HEK293T (cell line): ENCODE results near the gene LRMDA.

Experiments
- CTCF ChIA-PET: fragments of 350-600 bp; formaldehyde crosslinking; extraction: SDS; loops from one replicate; lab custom pipeline; 2021; ENCODE audit warnings: antibody characterized with exemption, inconsistent platforms; lab: Yijun Ruan, JAX
- POLR2A ChIA-PET: fragments of 350-600 bp; formaldehyde crosslinking; extraction: SDS; loops from one replicate; lab custom pipeline; 2020; ENCODE audit warnings: antibody characterized with exemption, inconsistent platforms; lab: Yijun Ruan, JAX
- DNase-seq: peaks from one replicate; pipeline ENCODE4 v3.0.0; 2012; ENCODE audit warnings: mixed read lengths; ENCODE audit errors: extremely low spot score
- ARNT ChIP-seq: fragments of 450-650 bp; IDR thresholded peaks from 2 replicates; pipeline ENCODE4 v1.6.1; 2017; ENCODE audit warnings: mild to moderate bottlenecking
- BHLHE40 ChIP-seq: fragments of 450-650 bp; IDR thresholded peaks from 2 replicates; pipeline ENCODE4 v1.6.1; 2016; ENCODE audit warnings: mild to moderate bottlenecking, moderate library complexity, borderline replicate concordance
- CTBP1 ChIP-seq: fragments of 450-650 bp; IDR thresholded peaks from 2 replicates; pipeline ENCODE4 v1.6.1; 2016; ENCODE audit warnings: borderline replicate concordance
- ELF4 ChIP-seq: fragments of 450-650 bp; IDR thresholded peaks from 2 replicates; pipeline ENCODE4 v1.6.1; 2017; ENCODE audit warnings: antibody characterized with exemption
- FOXA1 ChIP-seq: fragments of 450-650 bp; IDR thresholded peaks from 2 replicates; pipeline ENCODE4 v1.6.1; 2016; ENCODE audit warnings: mild to moderate bottlenecking
- FOXK2 ChIP-seq: fragments of 450-650 bp; IDR thresholded peaks from 2 replicates; pipeline ENCODE4 v1.6.1; 2016; ENCODE audit warnings: mild to moderate bottlenecking
- FOXM1 ChIP-seq: fragments of 450-650 bp; IDR thresholded peaks from 2 replicates; pipeline ENCODE4 v1.6.1; 2017; ENCODE audit warnings: mild to moderate bottlenecking, borderline replicate concordance
- HDGF ChIP-seq: fragments of 450-650 bp; IDR thresholded peaks from 2 replicates; pipeline ENCODE4 v1.6.1; 2017; ENCODE audit warnings: antibody characterized with exemption, borderline replicate concordance
- L3MBTL2 ChIP-seq: fragments of 450-650 bp; conservative IDR thresholded peaks from 2 replicates; pipeline ENCODE4 v1.6.1; 2016; ENCODE audit warnings: mild to moderate bottlenecking
- LEF1 ChIP-seq: fragments of 450-650 bp; IDR thresholded peaks from 2 replicates; pipeline ENCODE4 v1.6.1; 2017; ENCODE audit warnings: mild to moderate bottlenecking, borderline replicate concordance
- NFRKB ChIP-seq: fragments of 450-650 bp; IDR thresholded peaks from 2 replicates; pipeline ENCODE4 v1.6.1; 2016; ENCODE audit warnings: mild to moderate bottlenecking, moderate library complexity
- PKNOX1 ChIP-seq: fragments of 450-650 bp; IDR thresholded peaks from 2 replicates; pipeline ENCODE4 v1.6.1; 2016
- SP1 ChIP-seq: fragments of 450-650 bp; IDR thresholded peaks from 2 replicates; pipeline ENCODE4 v1.6.1; 2017
- SUZ12 ChIP-seq: fragments of 450-650 bp; IDR thresholded peaks from 2 replicates; pipeline ENCODE4 v1.6.1; 2016; ENCODE audit warnings: mild to moderate bottlenecking
- TARDBP ChIP-seq: fragments of 450-650 bp; IDR thresholded peaks from 2 replicates; pipeline ENCODE4 v1.6.1; 2016
- ZNF384 ChIP-seq: fragments of 450-650 bp; IDR thresholded peaks from 2 replicates; pipeline ENCODE4 v1.6.1; 2016

Gene LRMDA

GRCh38 chr10:76086761-76087639, 655.6 kb downstream of the LRMDA start:
- POLR2A ChIA-PET, result interaction anchor here (1.0 to 1.8 kb wide), 4 partner anchors 165 to 691 kb away, joined by 3 to 5 read pairs (median 4); partner anchors contain the start of gene ZNF503
- TF ChIP-seq SP1, result no peak
- TF ChIP-seq PKNOX1, result peak; percentile 97
- no peak for TF ChIP-seq FOXM1
- no peak for TF ChIP-seq SUZ12
- TF ChIP-seq LEF1, result no peak
- peak; percentile 47; the same call in 1 of the 2 replicates for TF ChIP-seq CTBP1
- no peak for TF ChIP-seq BHLHE40
- no peak for TF ChIP-seq L3MBTL2
- TF ChIP-seq TARDBP, result no peak
- CTCF ChIA-PET, result interaction anchor here (1.2 to 2.7 kb wide), 5 partner anchors 9 to 493 kb away, joined by 4 to 12 read pairs (median 4); no protein-coding TSS in a partner anchor
- peak; percentile 76 for DNase-seq

GRCh38 chr10:76088008-76088407, 656.6 kb downstream of the LRMDA start:
- no peak for TF ChIP-seq PKNOX1
- TF ChIP-seq BHLHE40, result no peak
- ChIA-PET POLR2A (interaction anchor here (1.8 kb wide), 1 partner anchor 164 kb away, joined by 4 read pairs; no protein-coding TSS in a partner anchor), CTCF (interaction anchor here (1.2 to 2.7 kb wide), 3 partner anchors 8 to 216 kb away, joined by 4 to 12 read pairs (median 8); no protein-coding TSS in a partner anchor)
- DNase-seq, result no peak

- TF ChIP-seq FOXK2 (no peak), ARNT (no peak), FOXM1 (no peak), SP1 (no peak), L3MBTL2 (no peak), ZNF384 (no peak), PKNOX1 (no peak), TARDBP (no peak), BHLHE40 (no peak), LEF1 (no peak), HDGF (no peak), FOXA1 (no peak), CTBP1 (no peak), ELF4 (no peak), SUZ12 (no peak), NFRKB (no peak)
- POLR2A ChIA-PET, result no interaction called here
- CTCF ChIA-PET, result interaction anchor here (0.6 to 1.0 kb wide), 4 partner anchors 14 to 1790 kb away, joined by 3 read pairs; no protein-coding TSS in a partner anchor
- DNase-seq, result no peak
Observed at GRCh38 chr10:76088980-76089379, 657.6 kb downstream of the LRMDA start.

- CTCF ChIA-PET, result interaction anchor here (0.6 to 1.0 kb wide), 4 partner anchors 14 to 1789 kb away, joined by 3 read pairs; no protein-coding TSS in a partner anchor
- peak; percentile 30; the same call in 1 of the 2 replicates for TF ChIP-seq PKNOX1
- no peak for TF ChIP-seq L3MBTL2
- no peak for TF ChIP-seq TARDBP
- TF ChIP-seq SUZ12, result no peak
- no peak for TF ChIP-seq HDGF
- POLR2A ChIA-PET, result no interaction called here
- no peak for DNase-seq
Observed at GRCh38 chr10:76089556-76090180, 658.2 kb downstream of the LRMDA start.

GRCh38 chr10:76091926-76092325, 660.5 kb downstream of the LRMDA start:
- CTCF ChIA-PET, result no interaction called here
- POLR2A ChIA-PET, result no interaction called here
- TF ChIP-seq HDGF (no peak), ELF4 (no peak), FOXK2 (no peak)
- no peak for DNase-seq

- POLR2A ChIA-PET, result no interaction called here
- no peak for DNase-seq
- CTCF ChIA-PET, result no interaction called here
- TF ChIP-seq L3MBTL2 (no peak), NFRKB (no peak), SUZ12 (no peak), TARDBP (no peak), ELF4 (no peak), FOXK2 (no peak), FOXA1 (no peak), SP1 (no peak), ARNT (no peak), ZNF384 (no peak), HDGF (no peak), FOXM1 (no peak), CTBP1 (no peak), PKNOX1 (no peak), BHLHE40 (no peak), LEF1 (no peak)
Observed at GRCh38 chr10:76106611-76107010, 675.2 kb downstream of the LRMDA start.
